Suprapubic skin (tissue), 4 donors: Measurements from ENCODE around the gene MAS1L.

Source experiments
- EP300 ChIP-seq: sonication (generic); formaldehyde crosslinking; IDR thresholded peaks from one replicate; pipeline ENCODE4 v1.6.1; 2017; ENCODE audit warnings: antibody characterized with exemption
- POLR2A ChIP-seq, 2 donors: fragments of 450-650 bp; IDR thresholded peaks; one replicate each; pipeline ENCODE4 v1.6.1; 2017; ENCODE audit warnings: antibody characterized with exemption in 2 of 2, mild to moderate bottlenecking in 2 of 2, moderate library complexity in 2 of 2
- POLR2AphosphoS5 ChIP-seq, 3 donors: sonication (generic); formaldehyde crosslinking; IDR thresholded peaks; one replicate each; pipeline ENCODE4 v1.6.1; 2017; ENCODE audit warnings: antibody characterized with exemption in 3 of 3
- TF ChIP-seq, protein P1 (sequence below), 2 donors: fragments of 200-600 bp in 1 of 2; fragments of 450-650 bp in 1 of 2; sonication (generic) in 1 of 2; IDR thresholded peaks; one replicate each; pipeline ENCODE4 v1.5.1; 2016 to 2019; ENCODE audit warnings: antibody characterized with exemption in 2 of 2, mild to moderate bottlenecking in 1 of 2, moderate library complexity in 1 of 2

DNA sequence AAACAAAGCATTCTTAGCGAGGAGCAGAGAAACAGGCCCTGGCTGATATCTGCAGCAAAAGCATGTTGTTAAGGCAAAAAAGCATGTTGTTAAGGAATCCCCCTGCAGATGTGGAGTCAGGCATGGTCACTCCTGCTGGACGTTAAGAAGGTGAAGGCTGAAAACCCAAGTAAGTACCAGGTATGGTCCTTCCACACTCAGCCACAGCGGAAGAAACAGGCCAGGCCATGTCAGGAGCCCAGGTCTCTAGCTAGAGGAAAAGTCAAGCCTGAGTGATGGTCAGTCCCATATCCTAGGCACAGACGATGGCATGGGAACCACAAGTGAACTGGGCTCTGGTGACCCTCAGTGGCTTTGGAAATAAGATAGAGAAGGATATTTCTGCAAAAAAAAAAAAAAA, 32.5 kb upstream of the MAS1L start:
- TF ChIP-seq, protein P1, sequence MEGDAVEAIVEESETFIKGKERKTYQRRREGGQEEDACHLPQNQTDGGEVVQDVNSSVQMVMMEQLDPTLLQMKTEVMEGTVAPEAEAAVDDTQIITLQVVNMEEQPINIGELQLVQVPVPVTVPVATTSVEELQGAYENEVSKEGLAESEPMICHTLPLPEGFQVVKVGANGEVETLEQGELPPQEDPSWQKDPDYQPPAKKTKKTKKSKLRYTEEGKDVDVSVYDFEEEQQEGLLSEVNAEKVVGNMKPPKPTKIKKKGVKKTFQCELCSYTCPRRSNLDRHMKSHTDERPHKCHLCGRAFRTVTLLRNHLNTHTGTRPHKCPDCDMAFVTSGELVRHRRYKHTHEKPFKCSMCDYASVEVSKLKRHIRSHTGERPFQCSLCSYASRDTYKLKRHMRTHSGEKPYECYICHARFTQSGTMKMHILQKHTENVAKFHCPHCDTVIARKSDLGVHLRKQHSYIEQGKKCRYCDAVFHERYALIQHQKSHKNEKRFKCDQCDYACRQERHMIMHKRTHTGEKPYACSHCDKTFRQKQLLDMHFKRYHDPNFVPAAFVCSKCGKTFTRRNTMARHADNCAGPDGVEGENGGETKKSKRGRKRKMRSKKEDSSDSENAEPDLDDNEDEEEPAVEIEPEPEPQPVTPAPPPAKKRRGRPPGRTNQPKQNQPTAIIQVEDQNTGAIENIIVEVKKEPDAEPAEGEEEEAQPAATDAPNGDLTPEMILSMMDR (IDR thresholded peaks at IDR 0.05), result no peak
- TF ChIP-seq POLR2AphosphoS5 (IDR thresholded peaks at IDR 0.05) (no peak), POLR2A (IDR thresholded peaks at IDR 0.05) (no peak), EP300 (no peak)
